Measurements from ENCODE around the gene REM2. TPM values are rescaled to one million over a fixed set of nuclear protein-coding genes. Genes with fewer than 3 reads are reported as not detected.

REM2 gene
- total RNA-seq, 1 donor from 2014 or later, result 0.83 TPM

DNA sequence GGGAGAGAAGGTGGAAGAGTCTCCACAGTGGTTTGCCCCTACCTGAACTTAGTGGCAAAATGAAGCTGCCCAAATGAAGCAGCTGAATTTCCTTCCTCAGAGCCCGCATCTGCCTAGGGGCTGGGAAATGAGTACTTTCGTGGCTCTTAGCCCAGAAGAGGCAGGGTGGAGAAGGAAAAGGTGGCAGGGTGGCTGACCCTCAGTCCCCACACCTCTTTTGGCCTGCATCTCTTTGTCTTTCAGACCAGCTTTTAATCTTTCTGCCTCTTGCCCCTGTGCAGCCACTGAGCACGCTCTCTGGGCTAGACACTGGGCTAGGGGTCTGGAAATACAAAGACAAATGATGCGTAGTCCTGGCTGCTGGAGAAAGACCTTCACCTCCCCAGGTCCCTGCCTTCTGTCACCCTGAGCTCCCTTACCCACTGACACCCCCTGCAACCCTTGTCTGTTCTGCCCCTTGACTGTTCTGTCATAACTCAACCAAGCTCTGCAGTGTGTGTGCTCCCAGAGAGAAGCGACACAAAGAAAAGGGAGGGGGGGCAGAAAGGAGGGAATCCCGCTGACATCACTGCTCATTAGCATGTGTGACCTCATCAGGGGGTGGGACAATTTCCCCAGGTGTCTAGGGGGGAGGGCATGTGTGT lies 371 bp upstream of the REM2 start:
- DNase-seq (no peak), ATAC-seq (peak; percentile 4 to 10)
- Histone ChIP-seq H3K36me3 (peaks cover 25% of the 10 kb centered on the region), H3K9me3 (no peaks in the 10 kb centered on the region), H3K27ac (no peak overlapping the region), H3K27me3 (ENCODE audit: low read depth) (no peaks in the 10 kb centered on the region), H3K4me3 (no peak overlapping the region), H3K4me1 (peaks cover 15% of the 10 kb centered on the region)
- intact Hi-C loops (cut with DNase I), result no loop called here
- TF ChIP-seq CTCF (IDR thresholded peaks at IDR 0.05), result no peak

- no peak overlapping the region for H3K4me3 ChIP-seq
- TF ChIP-seq CTCF (IDR thresholded peaks at IDR 0.05), result no peak
- no peaks in the 10 kb centered on the region for H3K9me3 ChIP-seq
- peaks cover 26% of the 10 kb centered on the region for H3K4me1 ChIP-seq
- H3K27me3 ChIP-seq (ENCODE audit: low read depth), result no peaks in the 10 kb centered on the region
- ATAC-seq, result no peak
- no peak overlapping the region for H3K27ac ChIP-seq
- DNase-seq, result no peak
- H3K36me3 ChIP-seq, result peaks cover 10% of the 10 kb centered on the region
- intact Hi-C loops (cut with DNase I), result no loop called here
Observed at GRCh38 chr14:22884076-22884737, 1.2 kb downstream of the REM2 start.

- no peaks in the 10 kb centered on the region for H3K27me3 ChIP-seq (ENCODE audit: low read depth)
- H3K9me3 ChIP-seq, result no peaks in the 10 kb centered on the region
- no peak for TF ChIP-seq CTCF (IDR thresholded peaks at IDR 0.05)
- intact Hi-C loops (cut with DNase I), result no loop called here
- no peak overlapping the region for H3K27ac ChIP-seq
- DNase-seq (no peak), ATAC-seq (no peak)
- H3K36me3 ChIP-seq, result peaks cover 2% of the 10 kb centered on the region
- peaks cover 26% of the 10 kb centered on the region for H3K4me1 ChIP-seq
- H3K4me3 ChIP-seq, result no peak overlapping the region
Observed at GRCh38 chr14:22884738-22885523, 1.9 kb downstream of the REM2 start.

- Histone ChIP-seq H3K27ac (peak overlapping the region; percentile 68), H3K4me1 (peaks cover 26% of the 10 kb centered on the region), H3K36me3 (no peaks in the 10 kb centered on the region), H3K9me3 (no peaks in the 10 kb centered on the region), H3K4me3 (peak overlapping the region; percentile 70), H3K27me3 (ENCODE audit: low read depth) (no peaks in the 10 kb centered on the region)
- intact Hi-C loops (cut with DNase I), result no loop called here
- no peak for ATAC-seq
- no peak for DNase-seq
- TF ChIP-seq CTCF (IDR thresholded peaks at IDR 0.05), result no peak
Observed at GRCh38 chr14:22885975-22886374, 3.0 kb downstream of the REM2 start.

- peak; percentile 92 for ATAC-seq
- H3K4me1 ChIP-seq, result peaks cover 26% of the 10 kb centered on the region
- DNase-seq, result peak; percentile 87
- H3K27me3 ChIP-seq (ENCODE audit: low read depth), result no peaks in the 10 kb centered on the region
- intact Hi-C loops (cut with DNase I), result no loop called here
- H3K9me3 ChIP-seq, result no peaks in the 10 kb centered on the region
- no peak for TF ChIP-seq CTCF (IDR thresholded peaks at IDR 0.05)
- H3K4me3 ChIP-seq, result peak overlapping the region; percentile 70
- peak overlapping the region; percentile 68 for H3K27ac ChIP-seq
- H3K36me3 ChIP-seq, result no peaks in the 10 kb centered on the region
Observed at GRCh38 chr14:22886500-22887259, 3.7 kb downstream of the REM2 start.
